K562 (cell line): ENCODE measurements around the gene SPSB1. TPM values are rescaled to one million over a fixed set of nuclear protein-coding genes. Genes with fewer than 3 reads are reported as not detected.

ENCODE experiments used
- BCOR ChIP-seq: fragments of 450-650 bp; IDR thresholded peaks from 2 replicates; pipeline ENCODE4 v1.6.1; 2016
- CBFA2T3 ChIP-seq: fragments of 450-650 bp; IDR thresholded peaks from 2 replicates; pipeline ENCODE4 v1.6.1; 2017
- DMBX1 ChIP-seq: fragments of 250-450 bp; sonication (Bioruptor Pico); IDR thresholded peaks from 2 replicates; pipeline ENCODE4 v1.8.0; 2022; ENCODE audit warnings: inconsistent platforms, mild to moderate bottlenecking, moderate library complexity, borderline replicate concordance
- E4F1 ChIP-seq: fragments of 250-450 bp; sonication (Bioruptor Pico); IDR thresholded peaks from 2 replicates; pipeline ENCODE4 v1.5.0; 2021; ENCODE audit warnings: mild to moderate bottlenecking, borderline replicate concordance
- EWSR1 ChIP-seq: fragments of 450-650 bp; IDR thresholded peaks from 2 replicates; pipeline ENCODE4 v1.6.1; 2018; ENCODE audit warnings: borderline replicate concordance, mild to moderate bottlenecking, low read depth, moderate library complexity; ENCODE audit not compliant: partially characterized antibody
- FOXA1 ChIP-seq: fragments of 450-650 bp; IDR thresholded peaks from 2 replicates; pipeline ENCODE4 v1.6.1; 2016; ENCODE audit warnings: mild to moderate bottlenecking, borderline replicate concordance
- GABPA ChIP-seq: fragments of 200-800 bp; sonication (Bioruptor generic); conservative IDR thresholded peaks from 2 replicates; pipeline ENCODE4 v1.6.1; 2016; ENCODE audit warnings: low read depth, missing genetic modification characterization, missing compliant biosample characterization
- GTF2E2 ChIP-seq: fragments of 200-800 bp; sonication (Bioruptor generic); IDR thresholded peaks from 2 replicates; pipeline ENCODE4 v1.6.1; 2016; ENCODE audit warnings: missing genetic modification characterization, missing compliant biosample characterization
- GTF3C2 ChIP-seq: IDR thresholded peaks from 3 replicates; pipeline ENCODE4 v1.6.1; 2011; ENCODE audit warnings: borderline replicate concordance, mild to moderate bottlenecking, moderate library complexity; ENCODE audit not compliant: insufficient read length; ENCODE audit errors: extremely low read depth
- MCM3 ChIP-seq: fragments of 450-650 bp; IDR thresholded peaks from 2 replicates; pipeline ENCODE4 v1.6.1; 2016
- NELFE ChIP-seq: IDR thresholded peaks from 2 replicates; pipeline ENCODE4 v1.6.1; 2011; ENCODE audit warnings: mild to moderate bottlenecking; ENCODE audit not compliant: insufficient read depth, insufficient read length
- POLR2AphosphoS5 ChIP-seq: IDR thresholded peaks from 2 replicates; pipeline ENCODE4 v1.6.1; 2011; ENCODE audit warnings: mild to moderate bottlenecking, low read depth, low read length, moderate library complexity; ENCODE audit not compliant: control insufficient read depth, insufficient read depth
- RAD21 ChIP-seq, 2 experiments: fragments of 250-450 bp in 1 of 2; fragments of 450-650 bp in 1 of 2; sonication (Bioruptor Pico) in 1 of 2; formaldehyde crosslinking in 1 of 2; IDR thresholded peaks in 1 of 2; conservative IDR thresholded peaks in 1 of 2; 2 replicates each; pipeline versions ENCODE4 v1.4.0 to v1.8.0; 2020 to 2022; ENCODE audit warnings: mild to moderate bottlenecking in 2 of 2, moderate library complexity in 1 of 2
- RBM25 ChIP-seq: fragments of 200-400 bp; formaldehyde crosslinking; IDR thresholded peaks from 2 replicates; pipeline ENCODE4 v1.6.1; 2018; ENCODE audit warnings: low read length, low read depth, moderate library complexity; ENCODE audit not compliant: severe bottlenecking
- TAF1 ChIP-seq: IDR thresholded peaks from 2 replicates; pipeline ENCODE4 v1.6.1; 2011; ENCODE audit warnings: mild to moderate bottlenecking, low read length, moderate library complexity; ENCODE audit not compliant: insufficient read depth, control insufficient read depth, severe bottlenecking; ENCODE audit errors: extremely low read depth
- TBL1XR1 ChIP-seq, 2 experiments: IDR thresholded peaks; 2 replicates each; pipeline ENCODE4 v1.6.1; 2012; ENCODE audit warnings: improper control_type of control experiment in 2 of 2, low read length in 2 of 2, mild to moderate bottlenecking in 1 of 2
- TCF7L2 ChIP-seq: fragments of 150-350 bp; IDR thresholded peaks from 2 replicates; pipeline ENCODE4 v1.6.1; 2016; ENCODE audit warnings: low read depth, mild to moderate bottlenecking, low read length, moderate library complexity
- TFAP4 ChIP-seq: sonication (generic); formaldehyde crosslinking; IDR thresholded peaks from 2 replicates; pipeline ENCODE4 v1.8.0; 2022; ENCODE audit warnings: missing genetic modification reagents, mild to moderate bottlenecking, moderate library complexity, borderline replicate concordance
- THAP7 ChIP-seq: fragments of 250-450 bp; sonication (Bioruptor Pico); IDR thresholded peaks from 2 replicates; pipeline ENCODE4 v1.5.0; 2021
- ZFP36 ChIP-seq: fragments of 150-350 bp; IDR thresholded peaks from 2 replicates; pipeline ENCODE4 v1.6.1; 2018; ENCODE audit warnings: low read length, low read depth; ENCODE audit not compliant: partially characterized antibody
- ZNF165 ChIP-seq: fragments of 250-450 bp; sonication (Bioruptor Pico); IDR thresholded peaks from 2 replicates; pipeline ENCODE4 v1.4.0; 2020; ENCODE audit warnings: borderline replicate concordance
- polyA plus RNA-seq, 8 experiments: library from polyadenylated mRNA; depleted of rRNA in 4 of 8; stranded (reverse) in 5 of 8; unstranded in 3 of 8; fragments of >200 nt; fragmentation: Nextera tagmentation in 2 of 8; fragmentation: Illumina TruSeq in 1 of 8; extraction: Ambion mirVana in 2 of 8; extraction: Trizol in 1 of 8; gene quantifications; 2 replicates each; pipeline versions ENCODE4 v1.2.1 to v1.2.3, GENCODE V29; 2011 to 2014; ENCODE audit warnings: inconsistent platforms in 1 of 8, missing spikeins in 1 of 8
- total RNA-seq, 7 experiments: library from RNA; depleted of rRNA in 6 of 7; stranded (reverse); fragments of >200 nt in 6 of 7; fragmentation: Illumina TruSeq in 2 of 7; extraction: Trizol in 2 of 7; gene quantifications; 2 replicates each; pipeline versions ENCODE4 v1.2.1 to v1.2.3, GENCODE V29; 2011 to 2021; ENCODE audit warnings: low replicate concordance in 1 of 7

Gene SPSB1
- total and polyA plus RNA-seq, 9 of the 15 experiments (the other 6 are each of a cell fraction or from before 2014, with no cell fraction given) = 0.06 to 0.35 (median 0.14) TPM; not detected in 6

GRCh38 chr1:9294910-9295636, 2.4 kb downstream of the SPSB1 start (continued):
- TF ChIP-seq E4F1 (CRISPR knock-in tag) (no peak), TCF7L2 (no peak), BCOR (0 out of 2 replicates have a peak, but pooled peaks have one; percentile 32), RAD21 (CRISPR knock-in tag; conservative IDR thresholded peaks at IDR 0.05 in 1 of 2, IDR thresholded peaks at IDR 0.05 in 1 of 2) (peak in 1 of 2 experiments; percentile 40; a peak in 2 of 4 replicates), THAP7 (CRISPR knock-in tag) (no peak), GTF3C2 (no peak), GTF2E2 (no peak), CBFA2T3 (no peak), DMBX1 (CRISPR knock-in tag) (no peak), GABPA (no peak), TBL1XR1 (IDR thresholded peaks at IDR 0.05; ENCODE audit: low read length in 2 of 2) (no peak), NELFE (no peak), MCM3 (no peak), TFAP4 (CRISPR knock-in tag) (peak; percentile 51; the same call in 1 of the 2 replicates), TAF1 (no peak), POLR2AphosphoS5 (no peak), ZFP36 (peak; percentile 57), ZNF165 (CRISPR knock-in tag) (no peak), EWSR1 (no peak), FOXA1 (no peak), RBM25 (peak; percentile 31)
